Activated CD4-positive, CD25-positive, alpha-beta regulatory T cell treated with anti-CD3 and anti-CD28 coated beads, Interleukin-2, amount 50 U/mL, for 72 hours (primary cell): Measurements from ENCODE around the gene PAFAH1B1.
"Not testable (repeated sequence)": the region's sequence is repeated elsewhere in the genome, so short reads cannot be mapped to it uniquely, and the experiment has no call there.

Experiments used
- DNase-seq: peaks from one replicate; pipeline ENCODE4 v3.0.0; 2021

PAFAH1B1 gene

DNA sequence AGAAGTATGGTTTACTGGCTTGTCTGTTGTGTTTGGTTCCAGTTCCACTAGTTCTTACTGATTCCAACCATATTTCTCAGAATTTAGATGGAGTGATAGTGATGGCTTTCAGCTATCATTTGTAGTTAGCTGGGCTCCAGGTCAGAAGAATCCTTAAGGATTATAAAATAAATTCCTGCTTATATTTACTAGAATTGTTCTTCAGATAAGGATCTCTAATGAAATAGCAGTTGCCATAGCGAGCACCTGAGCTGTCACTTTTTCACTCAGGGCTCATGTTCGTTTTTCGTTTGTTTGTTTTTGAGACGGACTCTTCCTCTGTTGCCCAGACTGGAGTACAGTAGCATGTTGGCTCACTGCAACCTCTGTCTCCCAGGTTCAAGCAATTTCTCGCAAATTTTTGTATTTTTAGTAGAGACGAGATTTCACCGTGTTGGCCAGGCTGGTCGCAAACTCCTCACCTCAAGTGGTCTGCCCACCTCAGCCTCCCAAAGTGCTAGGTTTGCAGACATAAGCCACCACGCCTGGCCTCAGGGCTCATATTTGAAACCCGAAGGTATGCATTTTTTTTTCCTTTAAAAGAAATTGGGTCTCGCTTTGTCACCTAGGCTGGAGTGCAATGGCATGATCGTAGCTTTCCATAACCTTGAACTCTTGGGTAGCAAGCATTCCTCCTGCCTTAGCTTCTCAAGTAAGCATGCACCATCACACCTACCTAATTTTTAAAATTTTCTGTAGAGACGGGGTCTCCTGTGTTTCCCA is 42.9 kb downstream of the PAFAH1B1 start:
- no peak for DNase-seq

GRCh38 chr17:2637422-2637821 is 44.0 kb downstream of the PAFAH1B1 start:
- DNase-seq = no peak

DNA sequence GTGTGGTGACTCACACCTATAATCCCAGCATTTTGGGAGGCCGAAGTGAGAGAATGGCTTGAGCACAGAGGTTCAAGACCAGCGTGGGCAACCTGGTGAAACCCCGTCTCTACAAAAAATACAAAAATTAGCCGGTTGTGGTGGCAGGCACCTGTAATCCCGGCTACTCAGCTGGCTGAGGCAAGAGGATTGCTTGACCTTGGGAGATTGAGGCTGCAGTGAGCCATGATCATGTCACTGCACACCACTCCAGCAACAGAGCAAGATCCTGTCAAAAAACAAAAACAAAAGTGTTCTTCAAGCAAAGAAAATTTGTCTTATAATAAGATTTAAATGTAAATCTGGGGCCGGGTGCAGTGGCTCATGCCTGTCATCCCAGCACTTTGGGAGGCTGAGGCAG is 51.5 kb downstream of the PAFAH1B1 start:
- no peak for DNase-seq

- no peak for DNase-seq
These were observed 54.5 kb downstream of the PAFAH1B1 start for GRCh38 chr17:2647957-2648356.

DNA sequence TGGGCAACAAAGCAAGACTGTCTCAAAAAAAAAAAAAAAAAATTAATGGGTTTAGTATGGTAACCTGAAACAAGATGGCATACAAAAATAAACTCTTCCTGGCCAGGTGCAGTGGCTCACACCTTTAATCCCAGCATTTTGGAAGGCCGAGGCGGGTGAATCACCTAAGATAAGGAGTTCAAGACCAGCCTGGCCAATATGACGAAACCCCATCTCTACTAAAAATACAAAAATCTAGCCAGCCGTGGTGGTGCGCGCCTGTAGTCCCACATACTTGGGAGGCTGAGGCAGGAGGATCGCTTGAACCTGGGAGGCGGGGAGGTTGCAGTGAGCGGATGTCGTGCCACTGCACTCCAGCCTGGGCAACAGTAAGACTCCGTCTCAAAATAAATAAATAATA is 55.7 kb downstream of the PAFAH1B1 start:
- no peak for DNase-seq

DNA sequence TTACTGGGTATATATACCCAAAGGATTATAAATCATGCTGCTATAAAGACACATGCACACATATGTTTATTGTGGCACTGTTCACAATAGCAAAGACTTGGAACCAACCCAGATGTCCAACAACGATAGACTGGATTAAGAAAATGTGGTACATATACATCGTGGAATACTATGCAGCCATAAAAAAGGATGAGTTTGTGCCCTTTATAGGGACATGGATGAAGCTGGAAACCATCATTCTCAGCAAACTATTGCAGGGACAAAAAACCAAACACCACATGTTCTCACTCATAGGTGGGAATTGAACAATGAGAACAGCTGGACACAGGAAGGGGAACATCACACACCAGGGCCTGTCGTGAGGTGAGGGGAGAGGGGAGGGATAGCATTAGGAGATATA is 59.5 kb downstream of the PAFAH1B1 start:
- not testable (repeated sequence) for DNase-seq

GRCh38 chr17:2655546-2655945 is 62.1 kb downstream of the PAFAH1B1 start:
- no peak for DNase-seq

GRCh38 chr17:2656283-2656682 is 62.8 kb downstream of the PAFAH1B1 start:
- DNase-seq = no peak

DNA sequence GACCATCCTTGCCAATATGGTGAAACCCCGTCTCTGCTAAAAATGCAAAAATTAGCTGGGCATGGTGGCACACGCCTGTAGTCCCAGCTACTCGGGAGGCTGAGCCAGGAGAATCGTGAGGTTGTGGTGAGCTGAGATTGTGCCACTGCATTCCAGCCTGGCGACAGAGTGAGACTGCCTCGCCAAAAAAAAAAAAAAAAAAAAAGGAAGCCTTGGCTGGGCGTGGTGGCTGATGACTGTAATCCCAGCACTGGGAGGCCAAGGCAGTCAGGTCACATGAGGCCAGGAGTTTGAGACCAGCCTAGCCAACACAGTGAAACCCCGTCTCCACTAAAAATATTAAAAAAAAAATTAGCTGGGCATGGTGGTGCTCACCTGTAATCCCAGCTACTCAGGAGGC is 65.9 kb downstream of the PAFAH1B1 start:
- DNase-seq = not testable (repeated sequence)

GRCh38 chr17:2660410-2660809 is 67.0 kb downstream of the PAFAH1B1 start:
- DNase-seq = not testable (repeated sequence)

- DNase-seq = no peak
These were observed 78.6 kb downstream of the PAFAH1B1 start for GRCh38 chr17:2672026-2672425.

- DNase-seq = not testable (repeated sequence)
These were observed 85.8 kb downstream of the PAFAH1B1 start for GRCh38 chr17:2679247-2679646.

- DNase-seq = no peak
These were observed 87.5 kb downstream of the PAFAH1B1 start for GRCh38 chr17:2680961-2681360.

DNA sequence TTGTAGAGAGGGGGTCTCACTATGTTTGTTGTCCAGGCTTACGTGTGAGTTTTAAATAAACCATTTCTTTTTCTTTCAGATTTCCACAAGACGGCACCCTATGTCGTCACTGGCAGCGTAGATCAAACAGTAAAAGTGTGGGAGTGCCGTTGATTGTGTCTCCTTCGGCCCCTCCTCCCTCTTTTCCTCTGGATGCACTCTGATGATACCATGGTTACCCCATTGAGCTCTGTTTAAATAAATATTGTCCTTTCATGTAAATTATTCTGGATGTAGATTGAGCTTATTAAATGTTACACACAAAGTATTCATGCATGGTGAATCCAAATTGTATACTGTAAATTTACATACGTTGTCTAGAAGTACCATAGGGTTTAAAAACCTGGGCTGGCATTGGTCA is 88.2 kb downstream of the PAFAH1B1 start:
- no peak for DNase-seq

- no peak for DNase-seq
These were observed 88.9 kb downstream of the PAFAH1B1 start for GRCh38 chr17:2682176-2682938.

- no peak for DNase-seq
These were observed 90.5 kb downstream of the PAFAH1B1 start for GRCh38 chr17:2683912-2684311.

DNA sequence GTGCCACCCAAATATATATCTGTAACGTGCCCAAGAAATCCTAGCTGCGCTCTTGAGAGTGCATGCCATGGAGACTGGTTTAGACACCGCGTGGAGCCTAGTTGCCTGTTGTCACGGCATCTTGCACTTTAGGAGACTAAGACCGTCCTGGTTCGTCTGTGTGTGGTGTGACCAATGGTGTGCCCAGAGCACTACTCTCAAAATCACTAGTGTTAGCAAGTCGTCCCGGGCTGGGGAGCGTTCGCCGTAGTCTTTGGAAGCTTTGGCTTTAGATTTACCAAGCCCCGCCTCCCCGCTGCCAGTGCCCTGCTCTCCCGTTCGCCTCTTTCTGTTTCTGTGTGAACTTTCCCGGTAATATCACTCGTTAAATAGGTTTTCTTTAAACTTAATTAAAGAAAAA is 91.1 kb downstream of the PAFAH1B1 start:
- no peak for DNase-seq

GRCh38 chr17:2685696-2686095 is 92.2 kb downstream of the PAFAH1B1 start:
- peak; percentile 29 for DNase-seq

- no peak for DNase-seq
These were observed 93.6 kb downstream of the PAFAH1B1 start for GRCh38 chr17:2687074-2687418.

DNA sequence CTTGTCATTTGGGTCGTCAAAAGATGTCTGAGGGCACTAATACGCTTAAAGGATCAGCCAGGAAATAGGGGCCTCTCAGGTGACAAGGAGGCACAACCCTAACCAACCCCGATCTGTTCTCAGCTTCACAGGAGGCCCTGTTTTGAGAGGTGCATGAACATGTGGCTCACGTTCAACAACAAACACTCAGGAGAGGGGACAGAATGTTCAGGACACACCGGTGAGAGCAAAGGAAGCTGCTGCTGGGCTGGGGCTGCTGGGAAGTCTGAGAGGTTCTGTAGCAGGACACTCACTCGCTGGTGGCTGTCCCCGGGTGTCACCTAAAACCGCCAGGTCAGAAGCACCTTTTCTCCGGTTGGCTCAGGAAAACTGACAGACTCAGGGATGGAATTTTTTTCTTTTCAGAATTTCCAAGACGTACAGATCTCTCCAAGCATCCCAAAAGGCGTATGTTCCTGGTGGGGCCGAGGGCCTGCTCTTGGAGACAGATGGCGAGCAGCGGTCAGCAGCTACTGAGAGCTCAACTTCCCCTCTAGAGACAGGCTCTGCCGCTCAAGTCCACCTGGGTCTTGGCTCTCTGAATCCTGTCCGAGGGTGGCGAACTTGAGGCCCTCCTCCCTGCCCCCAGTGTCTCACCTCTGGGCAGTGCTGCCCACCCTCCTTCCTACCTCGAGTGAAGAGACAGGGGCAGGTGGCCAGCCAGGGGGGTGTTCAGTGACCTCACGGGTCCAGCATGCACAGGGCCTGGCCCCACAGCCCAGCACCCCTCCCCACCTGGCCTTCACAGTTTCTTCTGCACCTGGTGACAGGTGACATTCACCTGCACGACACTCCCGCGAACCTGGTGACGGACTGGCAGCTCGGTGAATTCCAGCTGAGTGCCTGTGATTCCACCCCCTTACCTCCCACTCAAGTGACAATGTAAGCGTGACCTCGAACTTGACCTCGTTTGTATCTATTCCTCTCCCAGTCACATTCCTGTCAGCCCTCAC is 95.2 kb downstream of the PAFAH1B1 start:
- DNase-seq = no peak

DNA sequence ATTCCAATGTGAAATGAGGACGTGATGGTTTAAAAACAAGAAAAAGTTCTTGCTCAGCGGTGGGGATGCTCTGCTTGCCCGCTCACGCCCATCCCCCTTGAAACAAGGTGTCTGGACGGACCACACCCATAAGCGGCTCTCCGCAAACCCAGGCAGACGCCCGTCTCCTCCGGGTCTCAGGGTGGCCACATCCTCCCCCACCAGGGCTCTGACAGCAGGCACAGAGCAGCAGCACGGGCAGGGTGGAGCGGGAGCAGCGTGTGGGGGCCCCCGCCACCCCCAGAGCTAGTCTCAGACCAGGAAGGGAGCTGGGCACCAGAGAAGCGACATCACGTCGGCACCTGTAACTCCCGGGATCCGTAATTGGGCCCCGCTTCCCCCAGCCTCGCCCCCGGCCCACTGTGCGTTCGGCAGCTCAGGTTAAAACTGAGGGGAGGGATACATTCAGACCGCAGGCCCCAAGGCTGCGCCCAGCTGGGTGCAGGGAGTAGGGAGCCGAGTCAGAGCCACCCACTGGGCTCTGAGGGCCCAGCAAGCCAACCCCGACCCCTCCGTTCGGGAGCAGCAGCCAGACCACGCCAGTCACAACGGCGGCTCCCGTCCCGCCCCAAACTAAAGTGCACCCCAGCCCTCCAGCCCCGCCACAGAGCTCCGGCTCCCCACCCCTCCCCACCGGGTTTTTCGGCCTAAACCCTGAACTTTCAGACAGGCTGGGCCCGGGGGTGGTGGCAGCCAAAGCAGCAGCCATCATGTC is 96.1 kb downstream of the PAFAH1B1 start:
- DNase-seq = no peak
